KMS-11 (cell line): ENCODE data around the gene CELF4.

ENCODE experiments used
- H2AFZ ChIP-seq: fragments of 200-600 bp; sonication (generic); 2 replicates; pipeline ENCODE4 v1.6.1; 2016; ENCODE audit warnings: antibody characterized with exemption, mixed run types, low read depth
- H3K27ac ChIP-seq: fragments of 200-600 bp; sonication (generic); 2 replicates; pipeline ENCODE4 v1.6.1; 2016; ENCODE audit warnings: mild to moderate bottlenecking, mixed run types
- H3K27me3 ChIP-seq: fragments of 200-600 bp; sonication (generic); 2 replicates; pipeline ENCODE4 v1.6.1; 2017; ENCODE audit warnings: mild to moderate bottlenecking, low read depth, mixed run types, moderate library complexity; ENCODE audit not compliant: insufficient read depth
- H3K36me3 ChIP-seq: fragments of 200-600 bp; sonication (generic); 2 replicates; pipeline ENCODE4 v1.6.1; 2017; ENCODE audit warnings: mild to moderate bottlenecking, mixed run types; ENCODE audit not compliant: insufficient read depth
- H3K4me1 ChIP-seq: fragments of 200-600 bp; sonication (generic); 2 replicates; pipeline ENCODE4 v1.6.1; 2016; ENCODE audit warnings: mild to moderate bottlenecking, low read depth, mixed run types; ENCODE audit not compliant: poor library complexity, severe bottlenecking
- H3K4me2 ChIP-seq: fragments of 200-600 bp; sonication (generic); 2 replicates; pipeline ENCODE4 v1.7.0; 2016; ENCODE audit warnings: mild to moderate bottlenecking, mixed run types
- H3K4me3 ChIP-seq: fragments of 200-600 bp; sonication (generic); IDR thresholded peaks from 2 replicates; pipeline ENCODE4 v1.6.1; 2017; ENCODE audit warnings: low read depth, low read length, mixed read lengths; ENCODE audit not compliant: insufficient read depth
- H3K79me2 ChIP-seq: fragments of 200-600 bp; sonication (generic); 2 replicates; pipeline ENCODE4 v1.6.1; 2016; ENCODE audit warnings: low read depth, mixed run types; ENCODE audit not compliant: insufficient read depth
- H3K9ac ChIP-seq: fragments of 200-600 bp; sonication (generic); 2 replicates; pipeline ENCODE4 v1.6.1; 2016; ENCODE audit warnings: mild to moderate bottlenecking, mixed run types
- H4K20me1 ChIP-seq: fragments of 200-600 bp; sonication (generic); 2 replicates; pipeline ENCODE4 v1.6.1; 2016; ENCODE audit warnings: mild to moderate bottlenecking, mixed run types; ENCODE audit not compliant: insufficient read depth
- CTCF ChIP-seq: fragments of 200-600 bp; sonication (generic); conservative IDR thresholded peaks from 2 replicates; pipeline ENCODE4 v1.6.1; 2017; ENCODE audit warnings: low read depth, mild to moderate bottlenecking, antibody characterized with exemption, low read length, moderate library complexity, mixed read lengths

Gene CELF4

DNA sequence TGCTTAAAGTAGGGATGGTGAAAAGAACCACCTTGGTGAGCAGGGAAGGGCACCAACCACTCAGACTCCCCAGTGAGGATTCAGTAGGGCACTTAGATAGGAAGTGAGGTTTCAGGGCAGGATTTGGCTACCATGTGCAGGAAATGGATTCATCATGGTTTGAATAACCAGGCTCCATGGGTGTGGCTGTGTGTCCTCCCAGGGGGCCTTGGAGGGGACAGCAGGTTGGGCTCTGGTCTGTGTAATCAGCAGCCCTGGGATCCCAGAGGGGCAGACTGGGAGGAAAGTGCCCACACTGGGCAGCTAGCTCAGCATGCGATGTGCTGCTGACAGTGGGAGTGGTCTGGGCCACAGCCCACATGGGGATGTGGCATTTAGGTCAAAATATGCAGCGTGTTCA lies 224.6 kb downstream of the CELF4 start:
- H3K27me3 ChIP-seq: no peaks in the 10 kb centered on the region
- H3K4me2 ChIP-seq: no peak overlapping the region
- H3K36me3 ChIP-seq: no peaks in the 10 kb centered on the region
- no peak for TF ChIP-seq CTCF
- no peak overlapping the region for H3K27ac ChIP-seq
- no peaks in the 10 kb centered on the region for H3K79me2 ChIP-seq
- no peak overlapping the region for H3K9ac ChIP-seq
- no peaks in the 10 kb centered on the region for H4K20me1 ChIP-seq
- no peaks in the 10 kb centered on the region for H3K4me1 ChIP-seq
- H3K4me3 ChIP-seq: no peak overlapping the region
- H2AFZ ChIP-seq: no peak overlapping the region

DNA sequence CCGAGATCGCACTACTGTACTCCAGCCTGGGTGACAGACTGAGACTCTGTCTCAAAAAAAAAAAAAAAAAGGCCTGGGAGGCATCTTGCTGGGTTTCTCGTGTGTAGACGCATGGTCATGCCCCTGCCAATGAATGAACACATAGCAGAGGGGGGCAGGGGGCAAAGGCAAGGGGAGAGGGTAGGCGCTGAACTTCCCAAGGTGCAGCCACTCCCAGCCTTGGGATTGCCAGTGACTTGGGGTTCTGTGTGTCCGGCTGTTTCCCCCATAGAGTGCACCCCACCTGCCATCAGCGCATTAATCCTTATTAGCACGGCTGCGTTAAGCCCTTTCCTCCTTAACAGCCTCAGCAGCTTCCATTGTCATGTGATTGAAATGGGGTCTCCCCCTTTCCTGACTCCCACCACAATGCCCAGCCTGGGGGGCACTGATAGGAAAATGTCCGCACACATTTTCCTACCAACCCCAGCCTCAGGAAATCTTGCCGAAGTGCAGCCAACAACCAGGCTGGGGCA lies 225.8 kb downstream of the CELF4 start:
- H3K9ac ChIP-seq: no peak overlapping the region
- no peaks in the 10 kb centered on the region for H3K27me3 ChIP-seq
- no peak overlapping the region for H3K27ac ChIP-seq
- no peaks in the 10 kb centered on the region for H3K4me1 ChIP-seq
- H4K20me1 ChIP-seq: no peaks in the 10 kb centered on the region
- no peak for TF ChIP-seq CTCF
- no peaks in the 10 kb centered on the region for H3K36me3 ChIP-seq
- no peaks in the 10 kb centered on the region for H3K79me2 ChIP-seq
- no peak overlapping the region for H3K4me3 ChIP-seq
- no peak overlapping the region for H2AFZ ChIP-seq
- no peak overlapping the region for H3K4me2 ChIP-seq

- no peaks in the 10 kb centered on the region for H3K36me3 ChIP-seq
- no peak overlapping the region for H2AFZ ChIP-seq
- no peak overlapping the region for H3K4me3 ChIP-seq
- no peaks in the 10 kb centered on the region for H3K27me3 ChIP-seq
- H3K4me1 ChIP-seq: no peaks in the 10 kb centered on the region
- no peak overlapping the region for H3K27ac ChIP-seq
- no peaks in the 10 kb centered on the region for H3K79me2 ChIP-seq
- H3K4me2 ChIP-seq: no peak overlapping the region
- H4K20me1 ChIP-seq: no peaks in the 10 kb centered on the region
- no peak overlapping the region for H3K9ac ChIP-seq
- no peak for TF ChIP-seq CTCF
These were observed 228.9 kb downstream of the CELF4 start for GRCh38 chr18:37336568-37337285.

GRCh38 chr18:37335409-37335736 lies 230.2 kb downstream of the CELF4 start:
- Histone ChIP-seq H3K27ac (no peak overlapping the region), H2AFZ (no peak overlapping the region), H3K4me1 (no peaks in the 10 kb centered on the region)

More at GRCh38 chr18:37335409-37335736, 230.2 kb downstream of the CELF4 start:
- Histone ChIP-seq H3K36me3 (no peaks in the 10 kb centered on the region), H3K4me2 (no peak overlapping the region), H3K9ac (no peak overlapping the region), H3K4me3 (no peak overlapping the region), H3K27me3 (no peaks in the 10 kb centered on the region), H4K20me1 (no peaks in the 10 kb centered on the region), H3K79me2 (no peaks in the 10 kb centered on the region)
- no peak for TF ChIP-seq CTCF
